OCI-LY1 (cell line): Measurements from ENCODE around the gene SELENOI.

Experiments used
- EZH2 ChIP-seq: fragments of 200-600 bp; sonication (generic), shearing (Covaris generic); IDR thresholded peaks from 2 replicates; pipeline ENCODE4 v1.8.0; 2017; ENCODE audit warnings: borderline replicate concordance, mixed run types, mild to moderate bottlenecking, antibody characterized with exemption, low read length, moderate library complexity, mixed read lengths
- TF ChIP-seq, protein P1 (sequence below): fragments of 200-600 bp; sonication (generic), shearing (Covaris generic); IDR thresholded peaks from 2 replicates; pipeline ENCODE4 v1.5.1; 2017; ENCODE audit warnings: mild to moderate bottlenecking, antibody characterized with exemption, low read length, moderate library complexity, mixed read lengths

DNA sequence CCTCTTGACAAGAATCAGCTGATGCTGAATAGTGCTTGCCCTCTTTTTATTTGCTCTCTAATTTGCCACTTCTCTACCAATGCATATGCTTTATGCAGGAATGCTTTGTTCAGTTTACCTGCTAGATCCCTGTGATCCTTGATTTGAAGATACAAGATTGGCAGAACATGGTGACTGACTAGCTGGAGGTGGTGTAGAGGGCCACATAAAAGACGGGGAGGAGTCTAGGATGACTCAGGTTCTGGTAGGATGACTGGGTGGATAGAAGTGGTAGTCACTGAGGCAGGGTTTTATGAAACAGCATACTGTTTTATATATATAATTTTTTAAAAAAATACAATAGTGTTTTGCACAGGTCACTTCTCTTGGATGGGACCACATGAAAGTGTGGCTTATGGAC lies 6.9 kb downstream of the SELENOI start:
- TF ChIP-seq, protein P1, sequence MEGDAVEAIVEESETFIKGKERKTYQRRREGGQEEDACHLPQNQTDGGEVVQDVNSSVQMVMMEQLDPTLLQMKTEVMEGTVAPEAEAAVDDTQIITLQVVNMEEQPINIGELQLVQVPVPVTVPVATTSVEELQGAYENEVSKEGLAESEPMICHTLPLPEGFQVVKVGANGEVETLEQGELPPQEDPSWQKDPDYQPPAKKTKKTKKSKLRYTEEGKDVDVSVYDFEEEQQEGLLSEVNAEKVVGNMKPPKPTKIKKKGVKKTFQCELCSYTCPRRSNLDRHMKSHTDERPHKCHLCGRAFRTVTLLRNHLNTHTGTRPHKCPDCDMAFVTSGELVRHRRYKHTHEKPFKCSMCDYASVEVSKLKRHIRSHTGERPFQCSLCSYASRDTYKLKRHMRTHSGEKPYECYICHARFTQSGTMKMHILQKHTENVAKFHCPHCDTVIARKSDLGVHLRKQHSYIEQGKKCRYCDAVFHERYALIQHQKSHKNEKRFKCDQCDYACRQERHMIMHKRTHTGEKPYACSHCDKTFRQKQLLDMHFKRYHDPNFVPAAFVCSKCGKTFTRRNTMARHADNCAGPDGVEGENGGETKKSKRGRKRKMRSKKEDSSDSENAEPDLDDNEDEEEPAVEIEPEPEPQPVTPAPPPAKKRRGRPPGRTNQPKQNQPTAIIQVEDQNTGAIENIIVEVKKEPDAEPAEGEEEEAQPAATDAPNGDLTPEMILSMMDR: no peak
- TF ChIP-seq EZH2: no peak
